GM19324 (cell line): ENCODE results near the gene TAS1R2.

Experiments
- ATAC-seq: cut with Tn5 transposase; IDR thresholded peaks from one replicate; pipeline ENCODE4 v1.9.1; 2021; ENCODE audit warnings: mild to moderate bottlenecking, moderate library complexity; ENCODE audit not compliant: unreplicated experiment, low FRiP score

TAS1R2 gene

GRCh38 chr1:18829671-18830070, 29.8 kb downstream of the TAS1R2 start:
- no peak for ATAC-seq

GRCh38 chr1:18828224-18828623, 31.2 kb downstream of the TAS1R2 start:
- no peak for ATAC-seq

- ATAC-seq, result no peak
Measured at GRCh38 chr1:18823438-18823837, 36.0 kb downstream of the TAS1R2 start.

- ATAC-seq, result no peak
Measured at GRCh38 chr1:18820791-18821641, 38.4 kb downstream of the TAS1R2 start.

- no peak for ATAC-seq
Measured at GRCh38 chr1:18819986-18820790, 39.3 kb downstream of the TAS1R2 start.

- ATAC-seq, result no peak
Measured at GRCh38 chr1:18819203-18819602, 40.3 kb downstream of the TAS1R2 start.

- no peak for ATAC-seq
Measured at GRCh38 chr1:18817795-18818435, 41.5 kb downstream of the TAS1R2 start.

- ATAC-seq, result no peak
Measured at GRCh38 chr1:18817316-18817715, 42.1 kb downstream of the TAS1R2 start.

- no peak for ATAC-seq
Measured at GRCh38 chr1:18816808-18817207, 42.7 kb downstream of the TAS1R2 start.

- ATAC-seq, result no peak
Measured at GRCh38 chr1:18814874-18815531, 44.5 kb downstream of the TAS1R2 start.

GRCh38 chr1:18814425-18814824, 45.0 kb downstream of the TAS1R2 start:
- ATAC-seq, result no peak

GRCh38 chr1:18812453-18812939, 47.0 kb downstream of the TAS1R2 start:
- ATAC-seq, result no peak

- no peak for ATAC-seq
Measured at GRCh38 chr1:18811733-18812452, 47.6 kb downstream of the TAS1R2 start.

GRCh38 chr1:18809953-18810899, 49.2 kb downstream of the TAS1R2 start:
- ATAC-seq, result no peak

- ATAC-seq, result no peak
Measured at GRCh38 chr1:18808550-18808949, 50.9 kb downstream of the TAS1R2 start.

GRCh38 chr1:18807334-18808063, 52.0 kb downstream of the TAS1R2 start:
- ATAC-seq, result no peak

GRCh38 chr1:18805925-18806849, 53.3 kb downstream of the TAS1R2 start:
- ATAC-seq, result no peak
